K562 (cell line): ENCODE results near the gene TNNT1. TPM values are rescaled to one million over a fixed set of nuclear protein-coding genes. Genes with fewer than 3 reads are reported as not detected.
A peak's percentile ranks its signal among the peaks of the same experiment; 100 is the strongest.

ENCODE experiments used
- ARID2 ChIP-seq: fragments of 450-650 bp; IDR thresholded peaks from 2 replicates; pipeline ENCODE4 v1.6.1; 2017; ENCODE audit warnings: antibody characterized with exemption, mild to moderate bottlenecking
- ATF7 ChIP-seq: fragments of 450-650 bp; IDR thresholded peaks from 2 replicates; pipeline ENCODE4 v1.7.1; 2014; ENCODE audit warnings: mild to moderate bottlenecking, moderate library complexity
- CC2D1A ChIP-seq: fragments of 450-650 bp; IDR thresholded peaks from 2 replicates; pipeline ENCODE4 v1.6.1; 2017; ENCODE audit warnings: mild to moderate bottlenecking
- CHD4 ChIP-seq: fragments of 200-600 bp; sonication (generic); IDR thresholded peaks from 3 replicates; pipeline ENCODE4 v1.6.1; 2012; ENCODE audit warnings: low read depth, mild to moderate bottlenecking, mixed read lengths, low read length, inconsistent platforms; ENCODE audit not compliant: insufficient read depth, insufficient replicate concordance, poor library complexity, severe bottlenecking
- ELF1 ChIP-seq: fragments of 200-800 bp; sonication (Bioruptor generic); IDR thresholded peaks from 2 replicates; pipeline ENCODE4 v1.6.1; 2016; ENCODE audit warnings: missing genetic modification characterization, missing compliant biosample characterization
- ELK1 ChIP-seq: sonication (generic); formaldehyde crosslinking; IDR thresholded peaks from 2 replicates; pipeline ENCODE4 v1.8.1; 2022; ENCODE audit warnings: missing genetic modification reagents
- MEF2A ChIP-seq: IDR thresholded peaks from 2 replicates; pipeline ENCODE4 v1.6.1; 2011; ENCODE audit warnings: low read depth, mild to moderate bottlenecking, low read length, moderate library complexity; ENCODE audit not compliant: control insufficient read depth
- MLX ChIP-seq, 2 experiments: fragments of 450-650 bp in 1 of 2; sonication (generic) in 1 of 2; formaldehyde crosslinking; conservative IDR thresholded peaks; 2 replicates each; pipeline versions ENCODE4 v1.4.0 to v1.8.1; 2020 to 2022; ENCODE audit warnings: mild to moderate bottlenecking in 1 of 2, missing genetic modification reagents in 1 of 2
- NBN ChIP-seq: fragments of 450-650 bp; IDR thresholded peaks from 2 replicates; pipeline ENCODE4 v1.6.1; 2016; ENCODE audit warnings: low read depth, mild to moderate bottlenecking
- SAFB2 ChIP-seq: fragments of 200-400 bp; formaldehyde crosslinking; IDR thresholded peaks from 2 replicates; pipeline ENCODE4 v1.6.1; 2018; ENCODE audit warnings: borderline replicate concordance, low read length, low read depth, moderate library complexity; ENCODE audit not compliant: severe bottlenecking
- SIN3B ChIP-seq: fragments of 450-650 bp; IDR thresholded peaks from 2 replicates; pipeline ENCODE4 v1.6.1; 2017; ENCODE audit warnings: low read depth, mild to moderate bottlenecking, moderate library complexity
- ZNF592 ChIP-seq: fragments of 450-650 bp; IDR thresholded peaks from 2 replicates; pipeline ENCODE4 v1.6.1; 2017; ENCODE audit warnings: antibody characterized with exemption, mild to moderate bottlenecking
- polyA plus RNA-seq, 8 experiments: library from polyadenylated mRNA; depleted of rRNA in 4 of 8; stranded (reverse) in 5 of 8; unstranded in 3 of 8; fragments of >200 nt; fragmentation: Nextera tagmentation in 2 of 8; fragmentation: Illumina TruSeq in 1 of 8; extraction: Ambion mirVana in 2 of 8; extraction: Trizol in 1 of 8; gene quantifications; 2 replicates each; pipeline versions ENCODE4 v1.2.1 to v1.2.3, GENCODE V29; 2011 to 2014; ENCODE audit warnings: inconsistent platforms in 1 of 8, missing spikeins in 1 of 8
- total RNA-seq, 7 experiments: library from RNA; depleted of rRNA in 6 of 7; stranded (reverse); fragments of >200 nt in 6 of 7; fragmentation: Illumina TruSeq in 2 of 7; extraction: Trizol in 2 of 7; gene quantifications; 2 replicates each; pipeline versions ENCODE4 v1.2.1 to v1.2.3, GENCODE V29; 2011 to 2021; ENCODE audit warnings: low replicate concordance in 1 of 7
- TF ChIP-seq, protein P1 (sequence below): fragments of 450-650 bp; conservative IDR thresholded peaks from 2 replicates; pipeline ENCODE4 v1.6.1; 2016; ENCODE audit warnings: missing genetic modification characterization, low read depth, mild to moderate bottlenecking, control low read depth, missing compliant biosample characterization
- TF ChIP-seq, protein P2 (sequence below): sonication (generic); formaldehyde crosslinking; IDR thresholded peaks from 2 replicates; pipeline ENCODE4 v1.8.0; 2023; ENCODE audit warnings: mild to moderate bottlenecking, missing genetic modification reagents

The TNNT1 gene
- total and polyA plus RNA-seq, 9 of the 15 experiments (the other 6 are each of a cell fraction or from before 2014, with no cell fraction given), result 31.8 to 390 (median 227) TPM

GRCh38 chr19:55160128-55160985, 11.4 kb upstream of the TNNT1 start (continued):
- TF ChIP-seq ZNF592 (peak; percentile 50; the same call in 1 of the 2 replicates), MLX (CRISPR knock-in tag; conservative IDR thresholded peaks at IDR 0.05) (peak in 1 of 2 experiments; percentile 61; a peak in 1 of 4 replicates), SAFB2 (no peak), SIN3B (peak; percentile 44; the same call in 1 of the 2 replicates), ELK1 (CRISPR knock-in tag) (no peak), ARID2 (peak; percentile 90), ATF7 (peak; percentile 74; the same call in 1 of the 2 replicates), CHD4 (no peak), NBN (peak; percentile 66; the same call in 1 of the 2 replicates), MEF2A (no peak), CC2D1A (peak; percentile 73), ELF1 (tag) (no peak)
- TF ChIP-seq, protein P1, sequence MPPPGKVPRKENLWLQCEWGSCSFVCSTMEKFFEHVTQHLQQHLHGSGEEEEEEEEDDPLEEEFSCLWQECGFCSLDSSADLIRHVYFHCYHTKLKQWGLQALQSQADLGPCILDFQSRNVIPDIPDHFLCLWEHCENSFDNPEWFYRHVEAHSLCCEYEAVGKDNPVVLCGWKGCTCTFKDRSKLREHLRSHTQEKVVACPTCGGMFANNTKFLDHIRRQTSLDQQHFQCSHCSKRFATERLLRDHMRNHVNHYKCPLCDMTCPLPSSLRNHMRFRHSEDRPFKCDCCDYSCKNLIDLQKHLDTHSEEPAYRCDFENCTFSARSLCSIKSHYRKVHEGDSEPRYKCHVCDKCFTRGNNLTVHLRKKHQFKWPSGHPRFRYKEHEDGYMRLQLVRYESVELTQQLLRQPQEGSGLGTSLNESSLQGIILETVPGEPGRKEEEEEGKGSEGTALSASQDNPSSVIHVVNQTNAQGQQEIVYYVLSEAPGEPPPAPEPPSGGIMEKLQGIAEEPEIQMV, result no peak
- TF ChIP-seq, protein P2, sequence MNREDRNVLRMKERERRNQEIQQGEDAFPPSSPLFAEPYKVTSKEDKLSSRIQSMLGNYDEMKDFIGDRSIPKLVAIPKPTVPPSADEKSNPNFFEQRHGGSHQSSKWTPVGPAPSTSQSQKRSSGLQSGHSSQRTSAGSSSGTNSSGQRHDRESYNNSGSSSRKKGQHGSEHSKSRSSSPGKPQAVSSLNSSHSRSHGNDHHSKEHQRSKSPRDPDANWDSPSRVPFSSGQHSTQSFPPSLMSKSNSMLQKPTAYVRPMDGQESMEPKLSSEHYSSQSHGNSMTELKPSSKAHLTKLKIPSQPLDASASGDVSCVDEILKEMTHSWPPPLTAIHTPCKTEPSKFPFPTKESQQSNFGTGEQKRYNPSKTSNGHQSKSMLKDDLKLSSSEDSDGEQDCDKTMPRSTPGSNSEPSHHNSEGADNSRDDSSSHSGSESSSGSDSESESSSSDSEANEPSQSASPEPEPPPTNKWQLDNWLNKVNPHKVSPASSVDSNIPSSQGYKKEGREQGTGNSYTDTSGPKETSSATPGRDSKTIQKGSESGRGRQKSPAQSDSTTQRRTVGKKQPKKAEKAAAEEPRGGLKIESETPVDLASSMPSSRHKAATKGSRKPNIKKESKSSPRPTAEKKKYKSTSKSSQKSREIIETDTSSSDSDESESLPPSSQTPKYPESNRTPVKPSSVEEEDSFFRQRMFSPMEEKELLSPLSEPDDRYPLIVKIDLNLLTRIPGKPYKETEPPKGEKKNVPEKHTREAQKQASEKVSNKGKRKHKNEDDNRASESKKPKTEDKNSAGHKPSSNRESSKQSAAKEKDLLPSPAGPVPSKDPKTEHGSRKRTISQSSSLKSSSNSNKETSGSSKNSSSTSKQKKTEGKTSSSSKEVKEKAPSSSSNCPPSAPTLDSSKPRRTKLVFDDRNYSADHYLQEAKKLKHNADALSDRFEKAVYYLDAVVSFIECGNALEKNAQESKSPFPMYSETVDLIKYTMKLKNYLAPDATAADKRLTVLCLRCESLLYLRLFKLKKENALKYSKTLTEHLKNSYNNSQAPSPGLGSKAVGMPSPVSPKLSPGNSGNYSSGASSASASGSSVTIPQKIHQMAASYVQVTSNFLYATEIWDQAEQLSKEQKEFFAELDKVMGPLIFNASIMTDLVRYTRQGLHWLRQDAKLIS (CRISPR knock-in tag), result peak; percentile 56; the same call in 1 of the 2 replicates
